K562 (cell line): ENCODE results near the gene CLSTN2. TPM values are rescaled to one million over a fixed set of nuclear protein-coding genes. Genes with fewer than 3 reads are reported as not detected.

Experiments
- ATAC-seq: fragments of 200-7000 bp; cut with Tn5 transposase; 3 replicates; pipeline ENCODE4 v1.9.1; 2020; ENCODE audit warnings: moderate library complexity
- BruUV-seq: library from RNA; stranded (reverse); fragments of 400-500 nt; replicated peaks from 2 replicates; lab custom pipeline; 2021; lab: Mats Ljungman, UMichigan
- CTCF ChIA-PET: fragments of 300-600 bp; formaldehyde crosslinking; extraction: SDS; loops from one replicate; lab custom pipeline; 2021; ENCODE audit warnings: low intra/inter-chr PET ratio; lab: Yijun Ruan, JAX
- POLR2A ChIA-PET: fragments of 300-600, 350-650 bp; sonication (Branson Sonifier 250); formaldehyde crosslinking; extraction: SDS; loops from one replicate; lab custom pipeline; 2021; ENCODE audit warnings: antibody characterized with exemption, inconsistent platforms; lab: Yijun Ruan, JAX
- DNase-seq, 4 experiments: peaks; one replicate each; pipeline versions ENCODE4 v3.0.0 to v3.0.0-alpha.2; 2011 to 2018; ENCODE audit warnings: low spot score in 3 of 4, mixed read lengths in 3 of 4; ENCODE audit errors: extremely low read depth in 1 of 4
- FAIRE-seq: peaks from 2 replicates; lab custom pipeline; 2011; peaks lifted over from hg19 to GRCh38; lab: Jason Lieb, UNC
- H2AFZ ChIP-seq: 2 replicates; pipeline ENCODE4 v1.6.0; 2011; ENCODE audit warnings: low read depth, low read length, control low read depth, inconsistent platforms
- H3K27ac ChIP-seq: fragments of 200-600 bp; 3 replicates; pipeline ENCODE4 v1.8.0; 2011; ENCODE audit warnings: low read depth, mild to moderate bottlenecking, control low read depth, inconsistent platforms, low read length, moderate library complexity, mixed read lengths; ENCODE audit errors: extremely low read depth
- H3K27me3 ChIP-seq, 2 experiments: fragments of 300-600 bp in 1 of 2; 2 replicates in 1 of 2; 3 replicates in 1 of 2; pipeline versions ENCODE4 v1.6.0 to v1.8.0; 2011; ENCODE audit warnings: inconsistent platforms in 2 of 2, low read length in 2 of 2, mild to moderate bottlenecking in 1 of 2, mixed read lengths in 1 of 2, moderate library complexity in 1 of 2; ENCODE audit not compliant: control insufficient read depth in 2 of 2, insufficient read depth in 2 of 2
- H3K36me3 ChIP-seq: fragments of 300-600 bp; 3 replicates; pipeline ENCODE4 v1.8.0; 2011; ENCODE audit warnings: mild to moderate bottlenecking, low read length, inconsistent platforms; ENCODE audit not compliant: control insufficient read depth, insufficient read depth
- H3K4me1 ChIP-seq, 2 experiments: fragments of 200-600 bp in 1 of 2; replicated peaks in 1 of 2; 2 replicates in 1 of 2; 3 replicates in 1 of 2; pipeline versions ENCODE4 v1.5.1 to v1.8.0; 2011; ENCODE audit warnings: inconsistent platforms in 2 of 2, low read length in 2 of 2, mild to moderate bottlenecking in 1 of 2, mixed read lengths in 1 of 2, moderate library complexity in 1 of 2; ENCODE audit not compliant: control insufficient read depth in 2 of 2, insufficient read depth in 2 of 2
- H3K4me2 ChIP-seq: 2 replicates; pipeline ENCODE4 v1.6.1; 2011; ENCODE audit warnings: low read length, control low read depth, inconsistent platforms, mixed read lengths; ENCODE audit not compliant: insufficient read depth
- H3K4me3 ChIP-seq: fragments of 200-600 bp; sonication (generic), shearing (Covaris generic); 2 replicates; pipeline ENCODE4 v1.5.1; 2016; ENCODE audit warnings: control low read depth, inconsistent platforms
- H3K79me2 ChIP-seq: fragments of 200-600 bp; 3 replicates; pipeline ENCODE4 v1.8.0; 2011; ENCODE audit warnings: low read length, inconsistent platforms; ENCODE audit not compliant: control insufficient read depth, insufficient read depth
- H3K9ac ChIP-seq, 2 experiments: 2 replicates each; pipeline versions ENCODE4 v1.6.0 to v1.6.1; 2011; ENCODE audit warnings: low read depth in 2 of 2, low read length in 2 of 2, control low read depth in 1 of 2, inconsistent platforms in 1 of 2, mild to moderate bottlenecking in 1 of 2, mixed read lengths in 1 of 2; ENCODE audit not compliant: insufficient read depth in 1 of 2
- H3K9me1 ChIP-seq: one replicate; pipeline ENCODE4 v1.6.0; 2011; ENCODE audit warnings: inconsistent platforms, mild to moderate bottlenecking, low read length, moderate library complexity; ENCODE audit not compliant: control insufficient read depth, insufficient read depth
- H3K9me3 ChIP-seq: replicated peaks from 2 replicates; pipeline ENCODE4 v1.5.1; 2011; ENCODE audit warnings: low read depth, low read length, inconsistent platforms; ENCODE audit not compliant: control insufficient read depth, insufficient read depth
- H4K20me1 ChIP-seq: replicated peaks from 2 replicates; pipeline ENCODE4 v1.6.1; 2011; ENCODE audit warnings: low read length, inconsistent platforms, mixed read lengths; ENCODE audit not compliant: control insufficient read depth, insufficient read depth
- ASH1L ChIP-seq: fragments of 450-650 bp; IDR thresholded peaks from 2 replicates; pipeline ENCODE4 v1.6.1; 2018; ENCODE audit warnings: borderline replicate concordance, mild to moderate bottlenecking, low read depth; ENCODE audit not compliant: partially characterized antibody
- JUND ChIP-seq, 2 experiments: IDR thresholded peaks; 2 replicates in 1 of 2; 3 replicates in 1 of 2; pipeline ENCODE4 v1.6.1; 2011; ENCODE audit warnings: borderline replicate concordance in 2 of 2, low read depth in 2 of 2, low read length in 2 of 2, improper control_type of control experiment in 1 of 2, missing biosample characterization in 1 of 2, missing genetic modification characterization in 1 of 2, missing genetic modification reagents in 1 of 2
- MEF2D ChIP-seq: conservative IDR thresholded peaks from 2 replicates; pipeline ENCODE4 v1.6.1; 2016; ENCODE audit warnings: low read depth, missing genetic modification characterization, missing compliant biosample characterization
- NCOA6 ChIP-seq: fragments of 450-650 bp; IDR thresholded peaks from 2 replicates; pipeline ENCODE4 v1.6.1; 2017; ENCODE audit warnings: mild to moderate bottlenecking
- POU5F1 ChIP-seq: fragments of 150-350 bp; IDR thresholded peaks from 2 replicates; pipeline ENCODE4 v1.6.1; 2014; ENCODE audit warnings: borderline replicate concordance, low read length, low read depth, mild to moderate bottlenecking; ENCODE audit not compliant: partially characterized antibody
- SMAD3 ChIP-seq: fragments of 450-650 bp; formaldehyde crosslinking; conservative IDR thresholded peaks from 2 replicates; pipeline ENCODE4 v1.4.0; 2020; ENCODE audit warnings: mild to moderate bottlenecking
- ZFP30 ChIP-seq: fragments of 250-450 bp; sonication (Bioruptor Pico); IDR thresholded peaks from 2 replicates; pipeline ENCODE4 v1.8.0; 2022; ENCODE audit warnings: moderate library complexity, mild to moderate bottlenecking, inconsistent platforms, borderline replicate concordance
- ZNF311 ChIP-seq: fragments of 250-450 bp; sonication (Bioruptor Pico); IDR thresholded peaks from 2 replicates; pipeline ENCODE4 v1.4.0; 2020; ENCODE audit warnings: mild to moderate bottlenecking, moderate library complexity
- ZNF778 ChIP-seq: fragments of 450-650 bp; formaldehyde crosslinking; IDR thresholded peaks from 2 replicates; pipeline ENCODE4 v1.4.0; 2020; ENCODE audit warnings: mild to moderate bottlenecking, moderate library complexity
- WGBS: fragments of 100-300 bp; shearing (Covaris generic); methylation state at CpG from one replicate; pipeline ENCODE4 v1.1.6; 2016; ENCODE audit warnings: low coverage, mixed read lengths; ENCODE audit not compliant: insufficient coverage; ENCODE audit errors: missing lambda C conversion rate; 5-methylcytosine and 5-hydroxymethylcytosine counted together
- in situ Hi-C: fragments of 300-500 bp; cut with MboI; formaldehyde crosslinking; loops from 4 replicates; pipeline ENCODE4 v1.15.0; 2018; ENCODE audit warnings: inconsistent platforms, mixed read lengths
- intact Hi-C: fragments of 100-400 bp; cut with micrococcal nuclease; formaldehyde crosslinking; loops from 2 replicates; pipeline ENCODE4 v1.14.2; 2022
- polyA plus RNA-seq, 8 experiments: library from polyadenylated mRNA; depleted of rRNA in 4 of 8; stranded (reverse) in 5 of 8; unstranded in 3 of 8; fragments of >200 nt; fragmentation: Nextera tagmentation in 2 of 8; fragmentation: Illumina TruSeq in 1 of 8; extraction: Ambion mirVana in 2 of 8; extraction: Trizol in 1 of 8; gene quantifications; 2 replicates each; pipeline versions ENCODE4 v1.2.1 to v1.2.3, GENCODE V29; 2011 to 2014; ENCODE audit warnings: inconsistent platforms in 1 of 8, missing spikeins in 1 of 8
- total RNA-seq, 7 experiments: library from RNA; depleted of rRNA in 6 of 7; stranded (reverse); fragments of >200 nt in 6 of 7; fragmentation: Illumina TruSeq in 2 of 7; extraction: Trizol in 2 of 7; gene quantifications; 2 replicates each; pipeline versions ENCODE4 v1.2.1 to v1.2.3, GENCODE V29; 2011 to 2021; ENCODE audit warnings: low replicate concordance in 1 of 7
- TF ChIP-seq, protein P1 (sequence below): fragments of 450-650 bp; IDR thresholded peaks from 2 replicates; pipeline ENCODE4 v1.6.1; 2016; ENCODE audit warnings: antibody characterized with exemption

Gene CLSTN2
- total and polyA plus RNA-seq, 9 of the 15 experiments (the other 6 are each of a cell fraction or from before 2014, with no cell fraction given): 0.02 to 0.04 (median 0.04) TPM; not detected in 6

DNA sequence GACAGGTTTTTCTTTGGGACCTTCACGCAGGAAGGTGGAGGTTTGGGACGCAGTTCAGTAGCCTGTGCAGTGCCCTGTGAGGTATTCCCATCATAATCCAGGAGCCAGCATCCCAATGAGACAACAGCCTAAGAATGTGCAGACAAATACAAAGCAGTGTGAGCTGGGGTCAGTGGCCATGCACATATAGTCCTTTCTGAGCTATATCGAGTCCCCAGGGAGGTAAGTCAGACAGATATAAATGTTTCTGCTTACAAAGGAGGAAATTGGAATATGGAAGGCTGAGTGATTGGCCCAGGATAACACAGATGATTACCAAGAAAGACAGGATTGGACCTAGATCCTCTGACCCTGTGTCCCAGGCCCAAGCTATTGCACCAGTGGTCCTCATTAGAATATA, 526.3 kb downstream of the CLSTN2 start:
- CTCF ChIA-PET: no interaction called here
- no TSS peak for BruUV-seq
- DNase-seq (no peak), ATAC-seq (no peak), FAIRE-seq (no peak)
- Histone ChIP-seq H3K4me3 (no peak overlapping the region), H3K36me3 (no peaks in the 10 kb centered on the region), H4K20me1 (no peaks in the 10 kb centered on the region), H3K9me1 (no peaks in the 10 kb centered on the region), H3K27me3 (no peaks in the 10 kb centered on the region), H3K4me1 (no peaks in the 10 kb centered on the region), H3K9ac (no peak overlapping the region), H3K79me2 (no peaks in the 10 kb centered on the region), H2AFZ (no peak overlapping the region), H3K9me3 (no peaks in the 10 kb centered on the region), H3K27ac (no peak overlapping the region), H3K4me2 (no peak overlapping the region)
- TF ChIP-seq SMAD3 (CRISPR knock-in tag): no peak
- no peak for TF ChIP-seq ASH1L
- TF ChIP-seq MEF2D: no peak
- no peak for TF ChIP-seq POU5F1
- TF ChIP-seq ZNF311: no peak
- no peak for TF ChIP-seq JUND (IDR thresholded peaks at IDR 0.05; ENCODE audit: borderline replicate concordance, low read depth, low read length)
- TF ChIP-seq JUND (tag; IDR thresholded peaks at IDR 0.05; ENCODE audit: borderline replicate concordance, low read depth, low read length): no peak
- no peak for TF ChIP-seq ZFP30 (CRISPR knock-in tag)
- TF ChIP-seq ZNF778: no peak
- TF ChIP-seq, protein P1, sequence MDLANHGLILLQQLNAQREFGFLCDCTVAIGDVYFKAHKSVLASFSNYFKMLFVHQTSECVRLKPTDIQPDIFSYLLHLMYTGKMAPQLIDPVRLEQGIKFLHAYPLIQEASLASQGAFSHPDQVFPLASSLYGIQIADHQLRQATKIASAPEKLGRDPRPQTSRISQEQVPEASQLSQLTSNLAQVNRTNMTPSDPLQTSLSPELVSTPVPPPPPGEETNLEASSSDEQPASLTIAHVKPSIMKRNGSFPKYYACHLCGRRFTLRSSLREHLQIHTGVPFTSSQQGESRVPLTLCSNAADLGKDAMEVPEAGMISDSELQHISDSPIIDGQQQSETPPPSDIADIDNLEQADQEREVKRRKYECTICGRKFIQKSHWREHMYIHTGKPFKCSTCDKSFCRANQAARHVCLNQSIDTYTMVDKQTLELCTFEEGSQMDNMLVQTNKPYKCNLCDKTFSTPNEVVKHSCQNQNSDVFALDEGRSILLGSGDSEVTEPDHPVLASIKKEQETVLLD: no peak
- TF ChIP-seq NCOA6: no peak
- POLR2A ChIA-PET: no interaction called here
- intact Hi-C loops: no loop called here
- in situ Hi-C loops: no loop called here
- 0% methylated on average over 3 of the region's 3 CpGs for WGBS
